Thyroid gland (tissue), 4 donors: ENCODE measurements around the gene ZNF487.

ENCODE experiments used
- POLR2A ChIP-seq, 2 donors: fragments of 450-650 bp; IDR thresholded peaks; one replicate each; pipeline ENCODE4 v1.6.1; 2017; ENCODE audit warnings: antibody characterized with exemption in 2 of 2, mild to moderate bottlenecking in 2 of 2, moderate library complexity in 1 of 2
- TF ChIP-seq, protein P1 (sequence below), 6 experiments: fragments of 200-600 bp in 3 of 6; fragments of 450-650 bp in 3 of 6; sonication (generic) in 3 of 6; IDR thresholded peaks; one replicate each; pipeline ENCODE4 v1.5.1; 2016 to 2019; ENCODE audit warnings: antibody characterized with exemption in 6 of 6, mild to moderate bottlenecking in 2 of 6, inconsistent platforms in 1 of 6, moderate library complexity in 1 of 6

DNA sequence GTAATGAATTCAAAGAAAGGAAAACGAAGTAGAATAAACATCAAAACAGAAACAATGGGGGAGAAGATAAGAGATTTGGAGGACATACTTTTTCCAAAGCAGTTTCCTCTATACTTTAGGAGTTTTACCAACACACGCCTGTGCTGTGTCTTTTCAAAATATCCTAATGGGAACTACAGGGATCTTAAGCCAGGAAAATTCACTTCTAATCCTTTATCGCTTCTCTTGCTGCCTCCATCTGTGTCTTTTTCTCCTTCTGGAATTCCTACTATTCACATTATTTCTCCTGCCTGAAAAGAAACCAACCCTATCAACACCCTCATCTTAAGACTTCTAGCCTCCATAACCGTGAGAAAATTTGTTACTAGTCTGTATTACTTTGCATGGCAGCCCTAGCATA is 34.7 kb upstream of the ZNF487 start:
- TF ChIP-seq, protein P1, sequence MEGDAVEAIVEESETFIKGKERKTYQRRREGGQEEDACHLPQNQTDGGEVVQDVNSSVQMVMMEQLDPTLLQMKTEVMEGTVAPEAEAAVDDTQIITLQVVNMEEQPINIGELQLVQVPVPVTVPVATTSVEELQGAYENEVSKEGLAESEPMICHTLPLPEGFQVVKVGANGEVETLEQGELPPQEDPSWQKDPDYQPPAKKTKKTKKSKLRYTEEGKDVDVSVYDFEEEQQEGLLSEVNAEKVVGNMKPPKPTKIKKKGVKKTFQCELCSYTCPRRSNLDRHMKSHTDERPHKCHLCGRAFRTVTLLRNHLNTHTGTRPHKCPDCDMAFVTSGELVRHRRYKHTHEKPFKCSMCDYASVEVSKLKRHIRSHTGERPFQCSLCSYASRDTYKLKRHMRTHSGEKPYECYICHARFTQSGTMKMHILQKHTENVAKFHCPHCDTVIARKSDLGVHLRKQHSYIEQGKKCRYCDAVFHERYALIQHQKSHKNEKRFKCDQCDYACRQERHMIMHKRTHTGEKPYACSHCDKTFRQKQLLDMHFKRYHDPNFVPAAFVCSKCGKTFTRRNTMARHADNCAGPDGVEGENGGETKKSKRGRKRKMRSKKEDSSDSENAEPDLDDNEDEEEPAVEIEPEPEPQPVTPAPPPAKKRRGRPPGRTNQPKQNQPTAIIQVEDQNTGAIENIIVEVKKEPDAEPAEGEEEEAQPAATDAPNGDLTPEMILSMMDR (IDR thresholded peaks at IDR 0.05), result no peak
- no peak for TF ChIP-seq POLR2A (IDR thresholded peaks at IDR 0.05)
